Fibroblast of skin of scalp (primary cell): ENCODE measurements around the gene YOD1.

Experiments used
- DNase-seq: peaks from one replicate; pipeline ENCODE4 v3.0.0-alpha.2; 2013

YOD1 gene

GRCh38 chr1:207072233-207072632 is 21.2 kb upstream of the YOD1 start:
- DNase-seq = no peak

- no peak for DNase-seq
Observed at GRCh38 chr1:207071426-207071825, 20.4 kb upstream of the YOD1 start.

GRCh38 chr1:207070811-207071210 is 19.8 kb upstream of the YOD1 start:
- DNase-seq = no peak

GRCh38 chr1:207069858-207070506 is 19.0 kb upstream of the YOD1 start:
- DNase-seq = no peak

- no peak for DNase-seq
Observed at GRCh38 chr1:207069061-207069460, 18.1 kb upstream of the YOD1 start.

- no peak for DNase-seq
Observed at GRCh38 chr1:207067665-207068064, 16.7 kb upstream of the YOD1 start.

- no peak for DNase-seq
Observed at GRCh38 chr1:207067185-207067584, 16.2 kb upstream of the YOD1 start.

- DNase-seq = no peak
Observed at GRCh38 chr1:207064561-207064960, 13.6 kb upstream of the YOD1 start.

GRCh38 chr1:207063014-207063413 is 12.0 kb upstream of the YOD1 start:
- DNase-seq = no peak

- DNase-seq = no peak
Observed at GRCh38 chr1:207062058-207062457, 11.1 kb upstream of the YOD1 start.

GRCh38 chr1:207060596-207060995 is 9.6 kb upstream of the YOD1 start:
- DNase-seq = no peak

- no peak for DNase-seq
Observed at GRCh38 chr1:207059881-207060280, 8.9 kb upstream of the YOD1 start.

GRCh38 chr1:207058878-207059867 is 8.2 kb upstream of the YOD1 start:
- DNase-seq = no peak

GRCh38 chr1:207058252-207058651 is 7.2 kb upstream of the YOD1 start:
- no peak for DNase-seq

GRCh38 chr1:207056673-207057072 is 5.7 kb upstream of the YOD1 start:
- no peak for DNase-seq

GRCh38 chr1:207055386-207056001 is 4.5 kb upstream of the YOD1 start:
- DNase-seq = no peak

- DNase-seq = no peak
Observed at GRCh38 chr1:207054491-207054890, 3.5 kb upstream of the YOD1 start.

GRCh38 chr1:207052911-207053769 is 2.1 kb upstream of the YOD1 start, which contains the start of gene PFKFB2:
Gene PFKFB2, plus strand, starts transcription at chr1:207053275. Its CDS starts 1,443 bp downstream, at chr1:207054718.
- DNase-seq = peak; percentile 92

- peak; percentile 92 for DNase-seq
Observed at GRCh38 chr1:207050480-207051190, 373 bp downstream of the YOD1 start.

- peak; percentile 45 for DNase-seq
Observed at GRCh38 chr1:207049974-207050391, 1.0 kb downstream of the YOD1 start.

- no peak for DNase-seq
Observed at GRCh38 chr1:207049514-207049913, 1.5 kb downstream of the YOD1 start.

- DNase-seq = no peak
Observed at GRCh38 chr1:207049054-207049453, 2.0 kb downstream of the YOD1 start.
